HepG2 (cell line): ENCODE results near the gene GATA5. TPM values are rescaled to one million over a fixed set of nuclear protein-coding genes. Genes with fewer than 3 reads are reported as not detected.

Experiments used
- ARHGAP35 ChIP-seq: sonication (generic); formaldehyde crosslinking; IDR thresholded peaks from 2 replicates; pipeline ENCODE4 v1.9.0; 2022; ENCODE audit warnings: mild to moderate bottlenecking, inconsistent platforms, moderate library complexity, missing genetic modification reagents, borderline replicate concordance
- EP300 ChIP-seq, 3 experiments: sonication (generic) in 1 of 3; formaldehyde crosslinking in 1 of 3; IDR thresholded peaks; 2 replicates each; pipeline versions ENCODE4 v1.5.1 to v1.6.1; 2011 to 2020; ENCODE audit warnings: low read depth in 2 of 3, low read length in 2 of 3, borderline replicate concordance in 1 of 3, improper control_type of control experiment in 1 of 3, mild to moderate bottlenecking in 1 of 3, missing genetic modification reagents in 1 of 3, moderate library complexity in 1 of 3
- GABPB1 ChIP-seq: IDR thresholded peaks from 2 replicates; pipeline ENCODE4 v1.6.1; 2016; ENCODE audit warnings: mild to moderate bottlenecking, missing genetic modification reagents, moderate library complexity, missing compliant biosample characterization
- ISL2 ChIP-seq: sonication (generic); formaldehyde crosslinking; IDR thresholded peaks from 2 replicates; pipeline ENCODE4 v1.5.0; 2020; ENCODE audit warnings: missing genetic modification reagents
- JUND ChIP-seq: sonication (generic); formaldehyde crosslinking; IDR thresholded peaks from 2 replicates; pipeline ENCODE4 v1.8.0; 2022; ENCODE audit warnings: mild to moderate bottlenecking, missing genetic modification reagents
- SMARCC2 ChIP-seq: fragments of 450-650 bp; IDR thresholded peaks from 2 replicates; pipeline ENCODE4 v1.6.1; 2017; ENCODE audit warnings: antibody characterized with exemption, mild to moderate bottlenecking
- SSRP1 ChIP-seq: IDR thresholded peaks from 2 replicates; pipeline ENCODE4 v1.6.1; 2016; ENCODE audit warnings: control low read depth
- TBL1XR1 ChIP-seq: fragments of 150-350 bp; IDR thresholded peaks from 2 replicates; pipeline ENCODE4 v1.6.1; 2014; ENCODE audit warnings: borderline replicate concordance, low read length; ENCODE audit not compliant: partially characterized antibody
- TSC22D2 ChIP-seq: sonication (generic); formaldehyde crosslinking; IDR thresholded peaks from 2 replicates; pipeline ENCODE4 v1.5.1; 2020; ENCODE audit warnings: missing genetic modification reagents, mild to moderate bottlenecking, borderline replicate concordance
- ZNF326 ChIP-seq: sonication (generic); formaldehyde crosslinking; IDR thresholded peaks from 2 replicates; pipeline ENCODE4 v1.4.0; 2020; ENCODE audit warnings: missing genetic modification reagents, borderline replicate concordance
- ZNF33B ChIP-seq: sonication (generic); formaldehyde crosslinking; IDR thresholded peaks from 2 replicates; pipeline ENCODE4 v1.5.1; 2020; ENCODE audit warnings: mild to moderate bottlenecking, missing genetic modification reagents
- ZNF431 ChIP-seq: sonication (generic); formaldehyde crosslinking; IDR thresholded peaks from 2 replicates; pipeline ENCODE4 v1.9.0; 2022; ENCODE audit warnings: missing genetic modification reagents, low read depth, mild to moderate bottlenecking, borderline replicate concordance
- ZNF501 ChIP-seq: sonication (generic); formaldehyde crosslinking; IDR thresholded peaks from 2 replicates; pipeline ENCODE4 v1.5.1; 2020; ENCODE audit warnings: mild to moderate bottlenecking, moderate library complexity, missing genetic modification reagents
- ZNF567 ChIP-seq: sonication (generic); formaldehyde crosslinking; IDR thresholded peaks from 2 replicates; pipeline ENCODE4 v1.8.1; 2023; ENCODE audit warnings: mild to moderate bottlenecking, missing genetic modification reagents, borderline replicate concordance
- ZNF569 ChIP-seq: sonication (generic); formaldehyde crosslinking; IDR thresholded peaks from 2 replicates; pipeline ENCODE4 v1.5.0; 2020; ENCODE audit warnings: mild to moderate bottlenecking, missing genetic modification reagents, moderate library complexity, borderline replicate concordance
- ZNF589 ChIP-seq: sonication (generic); formaldehyde crosslinking; conservative IDR thresholded peaks from 2 replicates; pipeline ENCODE4 v1.8.0; 2022; ENCODE audit warnings: mild to moderate bottlenecking, moderate library complexity, missing genetic modification reagents
- ZNF670 ChIP-seq: sonication (generic); formaldehyde crosslinking; IDR thresholded peaks from 2 replicates; pipeline ENCODE4 v1.8.0; 2022; ENCODE audit warnings: mild to moderate bottlenecking, missing genetic modification reagents, borderline replicate concordance
- ZNF678 ChIP-seq: sonication (generic); formaldehyde crosslinking; IDR thresholded peaks from 2 replicates; pipeline ENCODE4 v1.4.0; 2020; ENCODE audit warnings: mild to moderate bottlenecking, missing genetic modification reagents
- ZNF749 ChIP-seq: sonication (generic); formaldehyde crosslinking; IDR thresholded peaks from 2 replicates; pipeline ENCODE4 v1.8.0; 2022; ENCODE audit warnings: mild to moderate bottlenecking, missing genetic modification reagents, moderate library complexity, borderline replicate concordance
- polyA plus RNA-seq, 8 experiments: library from polyadenylated mRNA; depleted of rRNA in 3 of 8; stranded (reverse) in 7 of 8; unstranded in 1 of 8; fragments of >200 nt; fragmentation: Illumina TruSeq in 4 of 8; extraction: Trizol in 4 of 8; gene quantifications; 2 replicates each; pipeline versions ENCODE4 v1.2.1 to v1.2.3, GENCODE V29; 2011 to 2016; ENCODE audit warnings: low read depth in 4 of 8, missing spikeins in 1 of 8, mixed read lengths in 1 of 8; ENCODE audit not compliant: insufficient read depth in 1 of 8
- total RNA-seq, 5 experiments: library from RNA; depleted of rRNA; stranded (reverse); fragments of >200 nt; fragmentation: Illumina TruSeq; extraction: Trizol; gene quantifications; 2 replicates each; pipeline ENCODE4 v1.2.3, GENCODE V29; 2016; ENCODE audit warnings: low read depth in 1 of 5
- TF ChIP-seq, protein P1 (sequence below): sonication (generic); formaldehyde crosslinking; IDR thresholded peaks from 2 replicates; pipeline ENCODE4 v1.4.0; 2020; ENCODE audit warnings: low read depth, missing genetic modification reagents
- TF ChIP-seq, protein P2 (sequence below): sonication (generic); formaldehyde crosslinking; IDR thresholded peaks from 2 replicates; pipeline ENCODE4 v1.4.0; 2020; ENCODE audit warnings: mild to moderate bottlenecking, missing genetic modification reagents
- TF ChIP-seq, protein P3 (sequence below): sonication (generic); formaldehyde crosslinking; IDR thresholded peaks from 2 replicates; pipeline ENCODE4 v1.5.1; 2020; ENCODE audit warnings: missing genetic modification reagents, mild to moderate bottlenecking, borderline replicate concordance

Gene GATA5
- total and polyA plus RNA-seq, 2 of the 13 experiments (the other 11 are each of a cell fraction or from before 2014, with no cell fraction given): 0.12 to 0.20 TPM

GRCh38 chr20:62430311-62430853 lies 45.4 kb downstream of the GATA5 start (continued):
- TF ChIP-seq, protein P1, sequence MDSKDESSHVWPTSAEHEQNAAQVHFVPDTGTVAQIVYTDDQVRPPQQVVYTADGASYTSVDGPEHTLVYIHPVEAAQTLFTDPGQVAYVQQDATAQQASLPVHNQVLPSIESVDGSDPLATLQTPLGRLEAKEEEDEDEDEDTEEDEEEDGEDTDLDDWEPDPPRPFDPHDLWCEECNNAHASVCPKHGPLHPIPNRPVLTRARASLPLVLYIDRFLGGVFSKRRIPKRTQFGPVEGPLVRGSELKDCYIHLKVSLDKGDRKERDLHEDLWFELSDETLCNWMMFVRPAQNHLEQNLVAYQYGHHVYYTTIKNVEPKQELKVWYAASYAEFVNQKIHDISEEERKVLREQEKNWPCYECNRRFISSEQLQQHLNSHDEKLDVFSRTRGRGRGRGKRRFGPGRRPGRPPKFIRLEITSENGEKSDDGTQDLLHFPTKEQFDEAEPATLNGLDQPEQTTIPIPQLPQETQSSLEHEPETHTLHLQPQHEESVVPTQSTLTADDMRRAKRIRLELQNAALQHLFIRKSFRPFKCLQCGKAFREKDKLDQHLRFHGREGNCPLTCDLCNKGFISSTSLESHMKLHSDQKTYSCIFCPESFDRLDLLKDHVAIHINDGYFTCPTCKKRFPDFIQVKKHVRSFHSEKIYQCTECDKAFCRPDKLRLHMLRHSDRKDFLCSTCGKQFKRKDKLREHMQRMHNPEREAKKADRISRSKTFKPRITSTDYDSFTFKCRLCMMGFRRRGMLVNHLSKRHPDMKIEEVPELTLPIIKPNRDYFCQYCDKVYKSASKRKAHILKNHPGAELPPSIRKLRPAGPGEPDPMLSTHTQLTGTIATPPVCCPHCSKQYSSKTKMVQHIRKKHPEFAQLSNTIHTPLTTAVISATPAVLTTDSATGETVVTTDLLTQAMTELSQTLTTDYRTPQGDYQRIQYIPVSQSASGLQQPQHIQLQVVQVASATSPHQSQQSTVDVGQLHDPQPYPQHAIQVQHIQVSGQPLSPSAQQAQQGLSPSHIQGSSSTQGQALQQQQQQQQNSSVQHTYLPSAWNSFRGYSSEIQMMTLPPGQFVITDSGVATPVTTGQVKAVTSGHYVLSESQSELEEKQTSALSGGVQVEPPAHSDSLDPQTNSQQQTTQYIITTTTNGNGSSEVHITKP (CRISPR knock-in tag): no peak
- no peak for TF ChIP-seq SSRP1 (CRISPR knock-in tag)
- no peak for TF ChIP-seq ZNF567 (CRISPR knock-in tag)
- TF ChIP-seq TSC22D2 (CRISPR knock-in tag): no peak
- TF ChIP-seq ARHGAP35 (CRISPR knock-in tag): no peak
- no peak for TF ChIP-seq ZNF33B
- TF ChIP-seq EP300 (IDR thresholded peaks at IDR 0.05; ENCODE audit: low read depth in 2 of 2, low read length in 2 of 2): peak in 1 of 2 experiments; percentile 52; a peak in 1 of 4 replicates
- TF ChIP-seq EP300 (CRISPR knock-in tag; IDR thresholded peaks at IDR 0.05; ENCODE audit: borderline replicate concordance): peak; percentile 12; the same call in 1 of the 2 replicates
- TF ChIP-seq ZNF670 (CRISPR knock-in tag): no peak
- no peak for TF ChIP-seq ZNF431
- TF ChIP-seq SMARCC2: no peak
- TF ChIP-seq TBL1XR1: no peak
- peak; percentile 17; the same call in 1 of the 2 replicates for TF ChIP-seq GABPB1 (CRISPR knock-in tag)
- no peak for TF ChIP-seq ZNF569 (CRISPR knock-in tag)
- no peak for TF ChIP-seq ZNF678 (CRISPR knock-in tag)
- TF ChIP-seq, protein P2, sequence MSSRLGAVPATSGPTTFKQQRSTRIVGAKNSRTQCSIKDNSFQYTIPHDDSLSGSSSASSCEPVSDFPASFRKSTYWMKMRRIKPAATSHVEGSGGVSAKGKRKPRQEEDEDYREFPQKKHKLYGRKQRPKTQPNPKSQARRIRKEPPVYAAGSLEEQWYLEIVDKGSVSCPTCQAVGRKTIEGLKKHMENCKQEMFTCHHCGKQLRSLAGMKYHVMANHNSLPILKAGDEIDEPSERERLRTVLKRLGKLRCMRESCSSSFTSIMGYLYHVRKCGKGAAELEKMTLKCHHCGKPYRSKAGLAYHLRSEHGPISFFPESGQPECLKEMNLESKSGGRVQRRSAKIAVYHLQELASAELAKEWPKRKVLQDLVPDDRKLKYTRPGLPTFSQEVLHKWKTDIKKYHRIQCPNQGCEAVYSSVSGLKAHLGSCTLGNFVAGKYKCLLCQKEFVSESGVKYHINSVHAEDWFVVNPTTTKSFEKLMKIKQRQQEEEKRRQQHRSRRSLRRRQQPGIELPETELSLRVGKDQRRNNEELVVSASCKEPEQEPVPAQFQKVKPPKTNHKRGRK: no peak
- peak; percentile 88 for TF ChIP-seq ISL2 (CRISPR knock-in tag)
- no peak for TF ChIP-seq ZNF326
- 0 out of 2 replicates have a peak, but pooled peaks have one; percentile 29 for TF ChIP-seq ZNF749 (CRISPR knock-in tag)
- no peak for TF ChIP-seq ZNF501
- TF ChIP-seq, protein P3, sequence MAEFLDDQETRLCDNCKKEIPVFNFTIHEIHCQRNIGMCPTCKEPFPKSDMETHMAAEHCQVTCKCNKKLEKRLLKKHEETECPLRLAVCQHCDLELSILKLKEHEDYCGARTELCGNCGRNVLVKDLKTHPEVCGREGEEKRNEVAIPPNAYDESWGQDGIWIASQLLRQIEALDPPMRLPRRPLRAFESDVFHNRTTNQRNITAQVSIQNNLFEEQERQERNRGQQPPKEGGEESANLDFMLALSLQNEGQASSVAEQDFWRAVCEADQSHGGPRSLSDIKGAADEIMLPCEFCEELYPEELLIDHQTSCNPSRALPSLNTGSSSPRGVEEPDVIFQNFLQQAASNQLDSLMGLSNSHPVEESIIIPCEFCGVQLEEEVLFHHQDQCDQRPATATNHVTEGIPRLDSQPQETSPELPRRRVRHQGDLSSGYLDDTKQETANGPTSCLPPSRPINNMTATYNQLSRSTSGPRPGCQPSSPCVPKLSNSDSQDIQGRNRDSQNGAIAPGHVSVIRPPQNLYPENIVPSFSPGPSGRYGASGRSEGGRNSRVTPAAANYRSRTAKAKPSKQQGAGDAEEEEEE (CRISPR knock-in tag): no peak
- no peak for TF ChIP-seq ZNF589
- no peak for TF ChIP-seq JUND (CRISPR knock-in tag)
